ENCODE results near the gene MBD3L4.
"Not testable (repeated sequence)": the region's sequence is repeated elsewhere in the genome, so short reads cannot be mapped to it uniquely, and the experiment has no call there.

MBD3L4 gene

GRCh38 chr19:7040079-7040478, at the start of gene MBD3L4:
TSS of gene MBD3L4 (minus strand) at chr19:7040179. CDS start at chr19:7040144, 35 bp downstream.
- in situ Hi-C loops (cut with MboI; ENCODE audit: low sequenced_read_pairs, unreplicated experiment); DNase-seq (ENCODE audit: low spot score): not testable (repeated sequence)

GRCh38 chr19:7088999-7089398, 49.0 kb upstream of the MBD3L4 start:
- in situ Hi-C loops (cut with MboI; ENCODE audit: low sequenced_read_pairs, unreplicated experiment) = loop anchor here (10.0 kb wide), 1 partner anchor 84 kb away; no protein-coding TSS in a partner anchor
- DNase-seq (ENCODE audit: low spot score) = no peak
- TF ChIP-seq CTCF (IDR thresholded peaks at IDR 0.05; ENCODE audit: borderline replicate concordance, control extremely low read depth, extremely low read depth, insufficient read depth, missing control alignments) = no peak

- TF ChIP-seq CTCF (IDR thresholded peaks at IDR 0.05; ENCODE audit: borderline replicate concordance, control extremely low read depth, extremely low read depth, insufficient read depth, missing control alignments) = no peak
- no peak for DNase-seq (ENCODE audit: low spot score)
- in situ Hi-C loops (cut with MboI; ENCODE audit: low sequenced_read_pairs, unreplicated experiment) = loop anchor here (10.0 kb wide), 1 partner anchor 79 kb away; no protein-coding TSS in a partner anchor
These were observed 43.3 kb upstream of the MBD3L4 start for GRCh38 chr19:7083076-7083956.

GRCh38 chr19:7078008-7078407, 38.0 kb upstream of the MBD3L4 start:
- no peak for TF ChIP-seq CTCF (IDR thresholded peaks at IDR 0.05; ENCODE audit: borderline replicate concordance, control extremely low read depth, extremely low read depth, insufficient read depth, missing control alignments)
- no peak for DNase-seq (ENCODE audit: low spot score)
- in situ Hi-C loops (cut with MboI; ENCODE audit: low sequenced_read_pairs, unreplicated experiment) = no loop called here

GRCh38 chr19:7076151-7076550, 36.2 kb upstream of the MBD3L4 start:
- no peak for DNase-seq (ENCODE audit: low spot score)
- no peak for TF ChIP-seq CTCF (IDR thresholded peaks at IDR 0.05; ENCODE audit: borderline replicate concordance, control extremely low read depth, extremely low read depth, insufficient read depth, missing control alignments)
- in situ Hi-C loops (cut with MboI; ENCODE audit: low sequenced_read_pairs, unreplicated experiment) = no loop called here

GRCh38 chr19:7074705-7075282, 34.8 kb upstream of the MBD3L4 start:
- no peak for DNase-seq (ENCODE audit: low spot score)
- in situ Hi-C loops (cut with MboI; ENCODE audit: low sequenced_read_pairs, unreplicated experiment) = no loop called here
- no peak for TF ChIP-seq CTCF (IDR thresholded peaks at IDR 0.05; ENCODE audit: borderline replicate concordance, control extremely low read depth, extremely low read depth, insufficient read depth, missing control alignments)

GRCh38 chr19:7072541-7072940, 32.6 kb upstream of the MBD3L4 start:
- in situ Hi-C loops (cut with MboI; ENCODE audit: low sequenced_read_pairs, unreplicated experiment) = no loop called here
- DNase-seq (ENCODE audit: low spot score) = no peak
- TF ChIP-seq CTCF (IDR thresholded peaks at IDR 0.05; ENCODE audit: borderline replicate concordance, control extremely low read depth, extremely low read depth, insufficient read depth, missing control alignments) = no peak

Data from GM13976 (cell line).